ENCODE results near the gene MDK. TPM values are rescaled to one million over a fixed set of nuclear protein-coding genes. Genes with fewer than 3 reads are reported as not detected.
"Not testable (repeated sequence)": the region's sequence is repeated elsewhere in the genome, so short reads cannot be mapped to it uniquely, and the experiment has no call there.

The MDK gene
- total RNA-seq, 1 donor from 2014 or later, result 163 TPM

DNA sequence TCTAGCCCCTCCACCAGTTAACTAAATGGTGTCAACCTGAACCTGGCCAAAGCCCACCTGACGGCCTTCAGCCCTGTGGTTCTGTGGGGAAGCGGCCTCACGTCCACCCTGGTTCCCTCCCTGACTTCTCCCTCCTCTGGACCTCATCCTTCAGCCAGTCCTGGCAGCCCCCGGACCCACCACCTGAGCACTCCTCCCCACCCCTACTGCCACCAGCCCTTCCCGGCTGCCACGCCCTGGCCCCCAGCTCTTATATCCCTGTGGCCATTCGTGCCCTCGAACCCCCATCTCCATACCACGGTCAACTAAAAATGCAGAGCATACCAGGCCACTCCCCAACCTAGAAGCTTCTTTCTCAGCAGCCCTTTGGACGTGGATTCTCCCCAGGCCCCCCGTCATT is 4.2 kb upstream of the MDK start:
- peaks cover 17% of the 10 kb centered on the region for H3K36me3 Mint-ChIP-seq (ENCODE audit: unreplicated experiment)
- TF ChIP-seq, protein P1, sequence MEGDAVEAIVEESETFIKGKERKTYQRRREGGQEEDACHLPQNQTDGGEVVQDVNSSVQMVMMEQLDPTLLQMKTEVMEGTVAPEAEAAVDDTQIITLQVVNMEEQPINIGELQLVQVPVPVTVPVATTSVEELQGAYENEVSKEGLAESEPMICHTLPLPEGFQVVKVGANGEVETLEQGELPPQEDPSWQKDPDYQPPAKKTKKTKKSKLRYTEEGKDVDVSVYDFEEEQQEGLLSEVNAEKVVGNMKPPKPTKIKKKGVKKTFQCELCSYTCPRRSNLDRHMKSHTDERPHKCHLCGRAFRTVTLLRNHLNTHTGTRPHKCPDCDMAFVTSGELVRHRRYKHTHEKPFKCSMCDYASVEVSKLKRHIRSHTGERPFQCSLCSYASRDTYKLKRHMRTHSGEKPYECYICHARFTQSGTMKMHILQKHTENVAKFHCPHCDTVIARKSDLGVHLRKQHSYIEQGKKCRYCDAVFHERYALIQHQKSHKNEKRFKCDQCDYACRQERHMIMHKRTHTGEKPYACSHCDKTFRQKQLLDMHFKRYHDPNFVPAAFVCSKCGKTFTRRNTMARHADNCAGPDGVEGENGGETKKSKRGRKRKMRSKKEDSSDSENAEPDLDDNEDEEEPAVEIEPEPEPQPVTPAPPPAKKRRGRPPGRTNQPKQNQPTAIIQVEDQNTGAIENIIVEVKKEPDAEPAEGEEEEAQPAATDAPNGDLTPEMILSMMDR (IDR thresholded peaks at IDR 0.05), result no peak
- H3K27ac Mint-ChIP-seq (ENCODE audit: unreplicated experiment), result no peak overlapping the region
- no peaks in the 10 kb centered on the region for H3K9me3 Mint-ChIP-seq (ENCODE audit: unreplicated experiment)
- peaks cover 10% of the 10 kb centered on the region for H3K4me1 Mint-ChIP-seq (ENCODE audit: unreplicated experiment)
- no peak for DNase-seq (ENCODE audit: extremely low spot score, unreplicated experiment)
- H3K27me3 Mint-ChIP-seq (ENCODE audit: unreplicated experiment), result no peaks in the 10 kb centered on the region
- H3K4me3 Mint-ChIP-seq (ENCODE audit: unreplicated experiment), result no peak overlapping the region

DNA sequence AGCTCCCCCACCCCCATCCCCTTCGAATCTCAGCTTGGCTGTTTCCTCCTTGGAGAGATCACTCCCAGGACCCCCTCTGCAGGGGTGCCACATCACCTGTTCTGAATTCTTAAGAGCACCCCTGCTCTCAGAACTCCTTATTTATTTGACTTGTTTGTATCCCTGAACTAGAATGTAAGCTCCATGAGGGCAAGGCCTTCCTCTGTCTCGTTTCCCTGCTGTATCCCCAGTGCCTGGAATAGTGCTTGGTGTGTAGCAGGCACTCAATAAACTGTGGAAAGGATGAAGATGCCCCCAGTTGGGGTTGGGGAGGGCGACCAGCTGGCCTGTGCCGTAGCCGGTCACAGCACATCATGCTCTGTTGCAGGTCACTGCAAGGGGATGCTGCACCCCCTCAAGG is 3.6 kb upstream of the MDK start:
- DNase-seq (ENCODE audit: extremely low spot score, unreplicated experiment), result no peak
- Mint-ChIP-seq H3K4me1 (ENCODE audit: unreplicated experiment) (peaks cover 11% of the 10 kb centered on the region), H3K27me3 (ENCODE audit: unreplicated experiment) (no peaks in the 10 kb centered on the region), H3K4me3 (ENCODE audit: unreplicated experiment) (no peak overlapping the region), H3K9me3 (ENCODE audit: unreplicated experiment) (no peaks in the 10 kb centered on the region), H3K36me3 (ENCODE audit: unreplicated experiment) (peaks cover 17% of the 10 kb centered on the region), H3K27ac (ENCODE audit: unreplicated experiment) (no peak overlapping the region)
- TF ChIP-seq, protein P1 (IDR thresholded peaks at IDR 0.05), result no peak

DNA sequence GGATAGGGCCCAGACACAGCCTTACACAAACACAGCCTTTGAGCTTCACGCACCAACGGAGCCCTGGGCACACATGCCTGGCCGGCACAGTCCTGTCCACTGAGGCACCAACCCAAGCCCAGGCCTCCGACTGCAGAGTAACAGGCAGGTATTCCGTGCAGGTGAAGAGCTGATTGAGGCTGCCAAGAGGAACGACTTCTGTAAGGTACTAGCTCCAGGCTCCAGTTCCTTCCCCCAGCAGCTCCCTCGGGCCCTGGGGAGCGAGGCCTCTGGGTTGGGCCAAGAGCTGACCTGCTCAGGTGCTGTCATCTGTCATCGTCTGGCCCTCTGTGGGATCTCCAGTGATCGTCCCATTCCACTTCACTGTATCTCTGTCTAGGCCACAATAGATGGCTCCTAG is 3.2 kb upstream of the MDK start:
- H3K27me3 Mint-ChIP-seq (ENCODE audit: unreplicated experiment), result no peaks in the 10 kb centered on the region
- no peak overlapping the region for H3K27ac Mint-ChIP-seq (ENCODE audit: unreplicated experiment)

DNA sequence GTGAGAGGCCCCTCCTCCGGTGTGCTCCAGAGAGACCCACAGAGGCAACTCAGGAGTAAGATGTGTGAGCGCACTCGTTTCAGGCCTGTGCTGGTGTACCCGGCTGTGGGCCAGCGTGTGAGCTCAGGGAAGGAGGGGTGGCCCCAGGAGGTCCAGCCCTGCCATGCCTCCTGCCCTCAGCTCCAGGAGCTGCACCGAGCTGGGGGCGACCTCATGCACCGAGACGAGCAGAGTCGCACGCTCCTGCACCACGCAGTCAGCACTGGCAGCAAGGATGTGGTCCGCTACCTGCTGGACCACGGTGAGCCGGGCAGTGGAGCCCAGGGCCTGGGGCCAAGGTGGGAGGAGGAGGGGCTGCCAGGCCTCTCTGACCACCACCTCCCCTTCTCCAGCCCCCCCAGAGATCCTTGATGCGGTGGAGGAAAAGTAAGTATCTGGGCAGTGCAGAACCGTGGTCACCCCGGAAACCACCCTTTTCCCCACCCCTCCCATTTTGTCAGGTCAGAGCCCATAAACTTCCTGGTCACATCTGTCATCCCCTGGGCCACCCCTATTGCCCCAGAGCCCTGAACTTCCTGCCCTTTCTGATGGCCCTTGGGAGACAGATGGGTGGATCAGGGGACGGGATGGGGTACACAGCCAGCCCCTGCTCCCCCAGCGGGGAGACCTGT is 2.5 kb upstream of the MDK start:
- peaks cover 17% of the 10 kb centered on the region for H3K36me3 Mint-ChIP-seq (ENCODE audit: unreplicated experiment)
- H3K9me3 Mint-ChIP-seq (ENCODE audit: unreplicated experiment), result no peaks in the 10 kb centered on the region
- DNase-seq (ENCODE audit: extremely low spot score, unreplicated experiment), result no peak
- TF ChIP-seq, protein P1 (IDR thresholded peaks at IDR 0.05), result no peak
- H3K27ac Mint-ChIP-seq (ENCODE audit: unreplicated experiment), result no peak overlapping the region
- no peaks in the 10 kb centered on the region for H3K27me3 Mint-ChIP-seq (ENCODE audit: unreplicated experiment)
- H3K4me3 Mint-ChIP-seq (ENCODE audit: unreplicated experiment), result no peak overlapping the region
- peaks cover 11% of the 10 kb centered on the region for H3K4me1 Mint-ChIP-seq (ENCODE audit: unreplicated experiment)

More for the DNA sequence above, 3.2 kb upstream of the MDK start:
- Mint-ChIP-seq H3K9me3 (ENCODE audit: unreplicated experiment) (no peaks in the 10 kb centered on the region), H3K36me3 (ENCODE audit: unreplicated experiment) (peaks cover 17% of the 10 kb centered on the region), H3K4me1 (ENCODE audit: unreplicated experiment) (peaks cover 11% of the 10 kb centered on the region), H3K4me3 (ENCODE audit: unreplicated experiment) (no peak overlapping the region)
- DNase-seq (ENCODE audit: extremely low spot score, unreplicated experiment), result no peak
- TF ChIP-seq, protein P1 (IDR thresholded peaks at IDR 0.05), result no peak

DNA sequence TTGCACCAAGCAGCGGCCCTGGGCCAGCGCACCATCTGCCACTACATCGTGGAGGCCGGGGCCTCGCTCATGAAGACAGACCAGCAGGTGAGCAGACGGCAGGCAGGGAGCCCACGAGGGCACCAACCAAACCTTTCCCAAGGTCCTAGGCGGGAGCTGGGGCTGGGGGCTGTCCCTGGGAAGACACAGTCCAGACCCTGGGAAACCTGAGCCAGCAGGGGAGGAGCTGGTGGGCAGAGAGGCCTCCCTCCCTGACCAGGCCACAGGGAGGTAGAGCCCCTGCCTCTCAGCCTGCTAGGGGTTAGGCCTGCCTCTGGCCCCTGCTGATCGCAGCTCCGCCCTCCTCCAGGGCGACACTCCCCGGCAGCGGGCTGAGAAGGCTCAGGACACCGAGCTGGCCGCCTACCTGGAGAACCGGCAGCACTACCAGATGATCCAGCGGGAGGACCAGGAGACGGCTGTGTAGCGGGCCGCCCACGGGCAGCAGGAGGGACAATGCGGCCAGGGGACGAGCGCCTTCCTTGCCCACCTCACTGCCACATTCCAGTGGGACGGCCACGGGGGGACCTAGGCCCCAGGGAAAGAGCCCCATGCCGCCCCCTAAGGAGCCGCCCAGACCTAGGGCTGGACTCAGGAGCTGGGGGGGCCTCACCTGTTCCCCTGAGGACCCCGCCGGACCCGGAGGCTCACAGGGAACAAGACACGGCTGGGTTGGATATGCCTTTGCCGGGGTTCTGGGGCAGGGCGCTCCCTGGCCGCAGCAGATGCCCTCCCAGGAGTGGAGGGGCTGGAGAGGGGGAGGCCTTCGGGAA is 1.8 kb upstream of the MDK start:
- Mint-ChIP-seq H3K4me1 (ENCODE audit: unreplicated experiment) (peaks cover 11% of the 10 kb centered on the region), H3K36me3 (ENCODE audit: unreplicated experiment) (peaks cover 17% of the 10 kb centered on the region)
- H3K27me3 Mint-ChIP-seq (ENCODE audit: unreplicated experiment); H3K4me3 Mint-ChIP-seq (ENCODE audit: unreplicated experiment); H3K9me3 Mint-ChIP-seq (ENCODE audit: unreplicated experiment); DNase-seq (ENCODE audit: extremely low spot score, unreplicated experiment); H3K27ac Mint-ChIP-seq (ENCODE audit: unreplicated experiment): not testable (repeated sequence)
